ENCODE data around the gene SP140L.
"Not testable (repeated sequence)": the region's sequence is repeated elsewhere in the genome, so short reads cannot be mapped to it uniquely, and the experiment has no call there.

Gene SP140L

GRCh38 chr2:230326453-230327417, at the start of gene SP140L:
Gene SP140L (plus strand): TSS chr2:230327193. CDS start chr2:230327270, 77 bp downstream.
- TF ChIP-seq CTCF (IDR thresholded peaks at IDR 0.05; ENCODE audit: extremely low read depth, insufficient read depth, missing control alignments) = no peak
- DNase-seq (ENCODE audit: low spot score) = peak; percentile 79
- in situ Hi-C loops (cut with MboI; ENCODE audit: low pct_unique_long_range_greater_than_20kb, low sequenced_read_pairs, unreplicated experiment) = no loop called here

- in situ Hi-C loops (cut with MboI; ENCODE audit: low pct_unique_long_range_greater_than_20kb, low sequenced_read_pairs, unreplicated experiment) = no loop called here
- DNase-seq (ENCODE audit: low spot score) = no peak
- TF ChIP-seq CTCF (IDR thresholded peaks at IDR 0.05; ENCODE audit: extremely low read depth, insufficient read depth, missing control alignments) = no peak
Measured at GRCh38 chr2:230282936-230283335, 44.1 kb upstream of the SP140L start.

GRCh38 chr2:230286048-230286447, 40.9 kb upstream of the SP140L start:
- TF ChIP-seq CTCF (IDR thresholded peaks at IDR 0.05; ENCODE audit: extremely low read depth, insufficient read depth, missing control alignments) = no peak
- in situ Hi-C loops (cut with MboI; ENCODE audit: low pct_unique_long_range_greater_than_20kb, low sequenced_read_pairs, unreplicated experiment) = no loop called here
- no peak for DNase-seq (ENCODE audit: low spot score)

GRCh38 chr2:230289311-230289710, 37.7 kb upstream of the SP140L start:
- in situ Hi-C loops (cut with MboI; ENCODE audit: low pct_unique_long_range_greater_than_20kb, low sequenced_read_pairs, unreplicated experiment); DNase-seq (ENCODE audit: low spot score): not testable (repeated sequence)

GRCh38 chr2:230295192-230295591, 31.8 kb upstream of the SP140L start:
- in situ Hi-C loops (cut with MboI; ENCODE audit: low pct_unique_long_range_greater_than_20kb, low sequenced_read_pairs, unreplicated experiment) = no loop called here
- DNase-seq (ENCODE audit: low spot score) = no peak
- no peak for TF ChIP-seq CTCF (IDR thresholded peaks at IDR 0.05; ENCODE audit: extremely low read depth, insufficient read depth, missing control alignments)

- TF ChIP-seq CTCF (IDR thresholded peaks at IDR 0.05; ENCODE audit: extremely low read depth, insufficient read depth, missing control alignments) = no peak
Measured at GRCh38 chr2:230296917-230297316, 30.1 kb upstream of the SP140L start.

GRCh38 chr2:230299618-230300017, 27.4 kb upstream of the SP140L start:
- TF ChIP-seq CTCF (IDR thresholded peaks at IDR 0.05; ENCODE audit: extremely low read depth, insufficient read depth, missing control alignments) = no peak
- in situ Hi-C loops (cut with MboI; ENCODE audit: low pct_unique_long_range_greater_than_20kb, low sequenced_read_pairs, unreplicated experiment) = no loop called here
- no peak for DNase-seq (ENCODE audit: low spot score)

More at GRCh38 chr2:230296917-230297316, 30.1 kb upstream of the SP140L start:
- in situ Hi-C loops (cut with MboI; ENCODE audit: low pct_unique_long_range_greater_than_20kb, low sequenced_read_pairs, unreplicated experiment) = no loop called here
- no peak for DNase-seq (ENCODE audit: low spot score)
